Urothelium cell line (cell line): ENCODE results near the gene PDP2.
"Not testable (repeated sequence)": the region's sequence is repeated elsewhere in the genome, so short reads cannot be mapped to it uniquely, and the experiment has no call there.

ENCODE experiments used
- DNase-seq: peaks from one replicate; pipeline ENCODE4 v3.0.0; 2011; ENCODE audit warnings: low spot score, mixed read lengths
- FAIRE-seq: peaks from 2 replicates; lab custom pipeline; 2011; peaks lifted over from hg19 to GRCh38; lab: Jason Lieb, UNC

Gene PDP2

GRCh38 chr16:66881964-66882508, 1.7 kb downstream of the PDP2 start:
- DNase-seq (no peak), FAIRE-seq (no peak)

- FAIRE-seq: no peak
- no peak for DNase-seq
Measured at GRCh38 chr16:66882702-66883101, 2.4 kb downstream of the PDP2 start.

GRCh38 chr16:66885491-66885890, 5.2 kb downstream of the PDP2 start:
- DNase-seq: no peak
- FAIRE-seq: no peak

GRCh38 chr16:66886321-66886720, 6.0 kb downstream of the PDP2 start:
- no peak for FAIRE-seq
- no peak for DNase-seq

- FAIRE-seq: no peak
Measured at GRCh38 chr16:66886914-66887313, 6.6 kb downstream of the PDP2 start.

DNA sequence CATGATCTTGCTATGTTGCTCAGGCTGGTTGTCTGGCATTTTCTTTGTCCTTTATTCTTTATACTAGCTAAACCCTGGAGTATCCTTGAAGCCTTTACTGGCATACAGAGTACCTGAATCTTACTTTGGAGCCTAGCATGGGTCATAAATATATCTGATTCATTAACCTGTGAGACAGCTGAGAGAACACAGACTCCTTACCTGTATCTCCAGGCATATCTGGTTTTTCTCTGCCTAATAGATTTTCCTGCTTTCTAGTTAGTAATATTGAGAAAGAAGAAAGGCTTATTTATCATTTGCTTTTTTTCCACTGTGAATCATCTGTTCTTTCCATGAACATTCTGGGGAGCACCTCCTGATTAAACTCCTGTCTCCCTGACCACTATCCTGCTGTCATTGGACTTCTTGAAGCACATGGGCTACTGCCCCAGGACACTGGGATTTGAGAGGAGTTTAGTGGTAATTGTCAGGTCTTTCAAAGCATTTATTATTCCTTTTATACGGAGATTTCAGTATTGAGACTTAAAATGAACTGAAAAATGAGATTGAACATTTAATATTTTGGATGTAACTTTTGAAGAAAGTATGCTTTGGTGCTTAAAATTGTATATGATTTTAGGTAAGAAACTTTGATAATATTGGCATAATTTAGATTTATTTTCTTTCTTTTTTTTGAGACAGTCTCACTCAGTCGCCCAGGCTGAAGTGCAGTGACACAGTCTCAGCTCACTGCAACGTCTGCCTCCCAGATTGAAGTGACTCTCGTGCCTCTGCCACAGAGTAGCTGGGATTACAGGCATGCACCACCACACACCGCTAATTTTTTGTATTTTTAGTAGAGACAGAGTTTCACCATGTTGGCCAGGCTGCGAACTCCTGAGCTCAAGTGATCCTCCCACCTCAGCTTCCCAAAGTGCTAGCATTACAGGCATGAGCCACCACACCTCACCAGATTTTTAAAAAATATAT, 8.6 kb downstream of the PDP2 start:
- FAIRE-seq (no peak), DNase-seq (no peak)

More at GRCh38 chr16:66886914-66887313, 6.6 kb downstream of the PDP2 start:
- DNase-seq: no peak

GRCh38 chr16:66889622-66890021, 9.3 kb downstream of the PDP2 start:
- no peak for FAIRE-seq
- DNase-seq: no peak

GRCh38 chr16:66890799-66891198, 10.5 kb downstream of the PDP2 start:
- FAIRE-seq (no peak), DNase-seq (no peak)

DNA sequence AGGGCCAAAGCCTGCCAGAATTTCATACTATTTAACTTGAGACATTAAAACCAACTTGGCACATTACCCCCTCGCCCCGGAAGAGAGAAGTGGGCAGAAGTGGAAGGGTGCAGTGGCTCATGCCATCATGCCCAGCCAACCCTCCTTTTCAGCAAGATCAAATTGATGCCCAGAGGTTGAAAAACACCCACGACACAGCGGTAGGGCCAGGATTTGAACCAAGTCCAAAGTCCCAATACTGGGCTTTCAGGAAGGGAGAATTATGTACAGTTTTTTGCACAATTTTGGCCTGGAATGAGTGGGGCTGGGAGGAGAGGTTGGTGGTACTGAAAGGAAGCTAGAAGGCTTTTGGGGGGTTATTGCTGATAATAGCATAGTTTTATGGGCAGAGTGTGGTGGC, 11.0 kb downstream of the PDP2 start:
- FAIRE-seq: no peak
- DNase-seq: no peak

- DNase-seq (no peak), FAIRE-seq (no peak)
Measured at GRCh38 chr16:66891797-66892196, 11.5 kb downstream of the PDP2 start.

GRCh38 chr16:66894055-66894454, 13.7 kb downstream of the PDP2 start:
- no peak for DNase-seq
- FAIRE-seq: no peak

GRCh38 chr16:66894948-66895688, 14.8 kb downstream of the PDP2 start:
- DNase-seq: peak; percentile 60
- no peak for FAIRE-seq

- DNase-seq: no peak
- FAIRE-seq: no peak
Measured at GRCh38 chr16:66895689-66895979, 15.3 kb downstream of the PDP2 start.

DNA sequence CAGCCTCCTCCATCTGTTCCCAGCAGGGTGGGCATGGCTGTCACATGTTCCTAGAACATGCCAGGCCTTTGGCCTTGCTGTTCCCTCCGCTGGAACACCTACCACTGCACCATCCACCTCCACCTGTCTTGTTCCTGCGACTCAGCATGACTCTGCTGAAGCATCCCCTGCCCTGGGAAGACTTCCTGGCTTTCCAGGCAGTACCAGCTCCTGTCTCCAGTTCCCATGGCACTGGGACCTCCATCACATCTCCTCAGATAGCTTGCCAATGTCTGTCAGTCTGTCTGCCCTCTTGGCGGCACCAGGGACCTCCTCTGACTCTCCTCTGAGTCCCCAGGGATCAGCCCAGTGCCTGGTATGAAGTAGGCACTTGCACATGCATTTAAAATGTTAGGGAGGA, 15.7 kb downstream of the PDP2 start:
- DNase-seq (no peak), FAIRE-seq (no peak)

- not testable (repeated sequence) for DNase-seq, FAIRE-seq
Measured at GRCh38 chr16:66896682-66897081, 16.4 kb downstream of the PDP2 start.

GRCh38 chr16:66898207-66898606, 17.9 kb downstream of the PDP2 start:
- FAIRE-seq: no peak

GRCh38 chr16:66898933-66899309, 18.6 kb downstream of the PDP2 start:
- FAIRE-seq: no peak
- DNase-seq: no peak

More at GRCh38 chr16:66898207-66898606, 17.9 kb downstream of the PDP2 start:
- no peak for DNase-seq

GRCh38 chr16:66899310-66899944, 19.1 kb downstream of the PDP2 start:
- FAIRE-seq (no peak), DNase-seq (no peak)

- DNase-seq (peak; percentile 78), FAIRE-seq (no peak)
Measured at GRCh38 chr16:66899945-66900710, 19.8 kb downstream of the PDP2 start.

DNA sequence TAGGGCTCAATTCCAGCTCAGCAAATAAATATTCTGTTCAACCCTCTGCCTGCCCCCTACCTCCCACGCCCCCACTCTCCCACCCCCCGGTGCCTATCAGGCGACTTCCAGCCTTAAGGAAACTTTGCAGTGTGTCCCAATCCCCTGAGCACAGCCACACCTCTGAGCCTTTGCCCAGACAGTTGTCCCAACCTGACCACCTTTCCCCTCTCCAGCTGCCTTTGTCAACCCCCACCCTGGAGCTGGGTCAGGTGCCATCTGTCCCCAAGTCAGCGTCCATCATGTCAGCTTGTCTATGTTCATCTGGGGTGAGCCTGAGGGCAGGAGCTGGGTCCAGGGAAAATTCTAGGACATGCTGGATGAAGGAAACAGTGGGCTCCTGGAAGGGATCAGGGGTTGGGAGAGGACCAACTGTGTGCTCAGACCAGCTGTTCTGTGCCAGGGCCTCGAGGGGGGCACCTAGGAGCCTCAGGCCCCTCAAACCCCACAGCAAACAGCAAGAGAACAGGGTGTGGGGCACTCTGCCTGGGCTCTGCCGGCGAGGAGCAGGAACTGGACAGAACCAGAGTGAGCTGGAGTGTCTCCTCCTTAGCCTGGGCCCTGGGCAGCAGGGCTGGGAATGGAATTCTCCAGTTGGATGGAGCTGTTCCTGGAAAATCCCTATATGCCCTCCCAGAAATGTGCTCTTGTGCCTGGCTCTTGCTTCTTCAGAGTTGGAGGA, 20.6 kb downstream of the PDP2 start:
- DNase-seq (no peak), FAIRE-seq (no peak)
